GM12873 (cell line): ENCODE measurements around the gene PAAF1.

Source experiments
- TF ChIP-seq, protein P1 (sequence below): IDR thresholded peaks from 2 replicates; pipeline ENCODE4 v1.5.1; 2012; ENCODE audit warnings: low read depth, mild to moderate bottlenecking, moderate library complexity, low read length, control low read depth; ENCODE audit not compliant: insufficient read depth; ENCODE audit errors: missing control alignments

The PAAF1 gene

DNA sequence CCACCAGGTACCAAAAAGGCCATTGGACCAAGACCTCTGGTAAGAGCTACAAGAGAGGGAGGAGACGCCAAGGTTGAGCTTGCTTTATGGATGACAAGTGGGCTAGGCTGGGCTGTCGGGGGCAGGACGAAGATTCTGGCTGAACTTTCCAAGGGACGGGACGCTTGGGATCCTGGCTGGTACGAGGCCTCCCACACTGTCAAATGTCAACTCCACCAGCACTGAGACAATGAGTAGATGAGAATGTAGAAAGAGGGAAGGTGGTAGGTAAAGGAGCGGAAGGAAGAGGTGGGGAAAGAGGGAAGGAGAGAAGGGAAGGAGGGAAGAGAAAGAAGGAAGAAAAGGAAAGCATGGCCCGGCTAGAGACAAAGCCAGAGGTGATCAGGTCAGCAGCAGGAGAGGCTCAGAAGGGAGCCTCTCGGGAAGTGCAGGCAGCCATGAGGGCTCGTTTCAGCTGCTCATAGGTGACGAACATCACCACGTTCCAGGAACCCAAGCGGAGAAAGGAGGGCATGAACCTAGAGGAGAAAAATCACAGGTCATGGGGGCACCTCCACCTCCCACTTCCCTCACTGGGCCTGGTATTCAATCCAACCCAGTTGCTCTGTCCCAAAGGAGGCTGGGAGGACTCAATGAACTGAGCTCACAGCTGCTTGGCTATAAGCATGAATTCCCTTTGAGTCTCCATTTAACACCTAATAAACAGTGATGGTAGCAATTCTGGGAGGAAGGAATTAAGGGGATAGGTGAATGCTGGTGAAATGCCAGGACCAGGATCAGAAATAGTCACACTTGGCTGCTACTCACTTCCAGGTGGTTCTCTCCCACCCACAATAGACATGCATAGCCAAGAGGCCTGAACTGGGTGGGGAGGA lies 98.0 kb downstream of the PAAF1 start:
- TF ChIP-seq, protein P1, sequence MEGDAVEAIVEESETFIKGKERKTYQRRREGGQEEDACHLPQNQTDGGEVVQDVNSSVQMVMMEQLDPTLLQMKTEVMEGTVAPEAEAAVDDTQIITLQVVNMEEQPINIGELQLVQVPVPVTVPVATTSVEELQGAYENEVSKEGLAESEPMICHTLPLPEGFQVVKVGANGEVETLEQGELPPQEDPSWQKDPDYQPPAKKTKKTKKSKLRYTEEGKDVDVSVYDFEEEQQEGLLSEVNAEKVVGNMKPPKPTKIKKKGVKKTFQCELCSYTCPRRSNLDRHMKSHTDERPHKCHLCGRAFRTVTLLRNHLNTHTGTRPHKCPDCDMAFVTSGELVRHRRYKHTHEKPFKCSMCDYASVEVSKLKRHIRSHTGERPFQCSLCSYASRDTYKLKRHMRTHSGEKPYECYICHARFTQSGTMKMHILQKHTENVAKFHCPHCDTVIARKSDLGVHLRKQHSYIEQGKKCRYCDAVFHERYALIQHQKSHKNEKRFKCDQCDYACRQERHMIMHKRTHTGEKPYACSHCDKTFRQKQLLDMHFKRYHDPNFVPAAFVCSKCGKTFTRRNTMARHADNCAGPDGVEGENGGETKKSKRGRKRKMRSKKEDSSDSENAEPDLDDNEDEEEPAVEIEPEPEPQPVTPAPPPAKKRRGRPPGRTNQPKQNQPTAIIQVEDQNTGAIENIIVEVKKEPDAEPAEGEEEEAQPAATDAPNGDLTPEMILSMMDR = no peak

DNA sequence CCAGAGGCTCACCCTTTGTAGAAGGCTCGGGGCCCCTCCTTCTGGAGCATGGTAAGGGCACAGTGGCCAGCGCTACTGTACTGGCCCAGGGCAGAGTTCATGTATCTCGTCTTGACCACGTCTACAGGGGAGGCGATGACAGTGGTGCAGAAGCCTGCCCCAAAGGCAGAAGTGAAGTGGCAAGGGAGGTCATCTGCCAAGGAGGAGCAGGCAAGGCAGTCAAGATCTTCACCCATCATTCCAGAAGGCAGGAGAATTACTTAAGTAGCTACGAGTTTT lies 98.6 kb downstream of the PAAF1 start:
- TF ChIP-seq, protein P1 = no peak

DNA sequence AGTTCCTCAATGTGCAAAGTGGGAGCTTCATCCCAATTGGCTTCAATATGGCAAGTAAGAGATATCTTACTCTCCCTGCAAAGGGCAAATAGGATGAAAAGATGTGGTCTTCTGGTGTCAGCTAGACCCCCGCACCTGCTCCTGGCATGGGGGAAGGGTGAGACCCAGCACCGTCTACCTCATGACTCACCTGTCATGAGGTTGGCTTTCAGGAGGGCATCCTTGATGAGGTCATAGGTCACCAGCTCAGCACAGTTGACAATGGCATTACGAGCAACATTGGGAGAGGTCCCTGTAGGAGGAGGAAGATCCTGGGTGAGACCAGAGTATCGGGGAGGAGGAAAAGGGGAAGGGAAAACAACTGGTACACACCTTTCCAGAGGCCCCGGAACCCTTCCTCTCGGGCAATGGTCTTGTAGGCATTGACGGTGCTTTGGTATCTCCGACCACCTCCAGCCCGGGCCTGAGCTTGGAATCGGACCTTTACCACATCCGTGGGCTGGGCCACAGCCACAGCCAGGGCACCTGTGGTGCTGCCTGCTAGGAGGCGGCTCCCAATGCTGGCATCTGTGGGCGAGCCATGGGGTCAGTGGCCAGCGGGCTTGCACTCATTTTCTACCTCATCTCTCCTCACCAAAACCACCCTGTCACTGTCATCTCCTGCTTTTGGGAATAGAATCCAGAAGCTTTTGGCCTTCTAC lies 99.8 kb downstream of the PAAF1 start:
- TF ChIP-seq, protein P1 = no peak

DNA sequence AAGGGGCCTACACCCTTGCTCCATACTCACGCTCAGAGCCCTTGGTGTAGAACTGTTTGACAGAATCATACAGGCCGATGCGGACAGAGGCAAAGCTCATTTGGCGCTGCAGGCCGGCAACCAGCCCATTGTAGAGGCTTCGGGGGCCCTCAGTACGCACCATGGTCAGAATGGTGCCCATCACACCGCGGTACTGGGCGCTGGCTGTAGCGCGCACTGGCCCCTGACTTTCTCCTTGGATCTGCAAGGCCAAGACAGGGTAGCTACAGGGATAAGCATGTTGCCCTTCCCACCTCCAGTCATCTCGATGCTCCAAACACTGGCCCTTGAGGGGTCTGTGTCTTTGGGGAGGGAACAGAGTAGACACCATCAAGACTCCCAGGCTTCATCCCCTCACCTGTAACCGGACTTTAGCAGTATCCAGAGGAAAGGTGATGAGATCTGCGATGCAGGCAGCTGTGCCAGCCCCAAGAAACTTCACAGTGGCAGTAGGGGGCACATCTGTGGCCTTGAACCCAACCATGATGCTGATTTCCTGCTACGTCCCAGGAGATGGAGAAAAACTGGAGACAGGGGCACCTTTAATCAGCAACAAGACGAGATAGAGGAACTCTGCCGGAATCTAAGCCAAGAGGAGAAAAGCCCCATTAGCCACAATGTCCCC lies 101.2 kb downstream of the PAAF1 start:
- TF ChIP-seq, protein P1 = no peak

DNA sequence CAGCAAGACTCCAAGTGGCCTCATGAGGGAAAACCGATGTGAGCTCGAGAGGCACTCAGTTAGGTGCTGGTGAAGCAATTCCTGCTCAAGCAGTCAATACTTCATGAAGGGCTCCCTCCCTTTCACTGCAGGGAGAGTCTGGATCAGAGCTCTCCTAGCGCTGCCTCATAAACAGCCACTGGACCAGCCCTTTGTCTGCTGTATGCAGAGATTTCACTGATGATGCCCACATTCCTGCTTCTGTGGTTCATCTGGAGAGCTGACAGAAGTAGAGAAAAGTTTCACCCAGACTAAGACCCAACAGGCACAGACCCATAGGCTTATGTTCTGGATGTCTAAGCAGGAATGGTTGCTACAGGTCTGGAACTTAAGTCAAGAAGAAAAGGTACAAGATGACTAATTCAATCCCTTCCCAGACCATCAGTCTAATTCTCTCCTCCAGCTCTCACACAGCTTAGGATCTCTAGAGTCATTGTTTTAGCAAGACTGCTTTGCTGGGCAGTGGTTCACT lies 101.8 kb downstream of the PAAF1 start:
- TF ChIP-seq, protein P1 = no peak

DNA sequence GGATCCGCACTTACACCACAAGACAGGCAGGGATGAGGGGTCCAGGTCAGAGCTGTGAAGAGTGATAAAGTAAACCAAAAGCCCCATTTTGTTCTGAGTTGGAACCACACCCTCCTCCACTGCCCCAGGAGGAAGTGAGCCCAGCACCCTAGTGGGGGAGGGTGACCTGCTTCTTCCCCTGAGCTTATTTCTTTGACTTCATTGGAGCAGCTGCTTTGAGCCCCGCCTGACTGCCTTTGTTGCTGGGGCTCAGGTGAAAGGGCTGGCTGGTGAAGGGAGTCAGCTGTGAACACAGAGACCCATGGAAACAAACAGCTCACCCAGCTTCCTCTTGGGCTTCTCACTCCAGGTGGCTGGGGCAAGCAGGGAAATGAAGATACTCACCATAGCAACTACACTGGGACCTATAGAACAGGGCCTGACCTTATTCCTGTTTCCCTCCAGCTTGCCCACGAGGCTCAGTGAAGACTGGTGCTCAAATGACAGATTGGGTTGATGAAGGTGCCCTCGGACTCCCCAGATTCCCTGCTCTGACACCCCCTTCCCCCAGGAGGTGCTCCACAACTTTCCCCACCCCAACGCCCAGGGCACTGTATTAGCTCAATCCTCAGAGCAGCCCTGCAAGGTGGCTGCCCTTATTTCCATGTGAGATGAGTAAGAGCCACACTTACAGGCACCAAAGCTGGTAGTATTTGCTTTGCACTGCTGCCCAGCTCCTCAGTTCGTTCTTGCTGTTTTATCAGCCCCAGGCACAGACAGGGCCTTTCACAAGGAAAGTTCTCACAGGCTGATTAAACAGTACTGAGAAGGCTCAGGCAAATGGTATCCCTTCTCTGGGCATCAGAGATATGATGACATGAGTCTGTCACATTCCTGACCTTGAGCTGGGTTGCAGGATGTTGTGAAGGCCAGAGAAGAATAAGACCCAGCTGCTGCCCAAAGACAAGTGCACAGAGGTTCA lies 103.5 kb downstream of the PAAF1 start:
- TF ChIP-seq, protein P1 = no peak
